DMS79 (cell line): ENCODE measurements around the gene CCDC160.
"Not testable (repeated sequence)": the region's sequence is repeated elsewhere in the genome, so short reads cannot be mapped to it uniquely, and the experiment has no call there.

ENCODE experiments used
- DNase-seq: peaks from one replicate; lab custom pipeline; 2025; lab: John Stamatoyannopoulos, UW

The CCDC160 gene

GRCh38 chrX:134236626-134237614 lies at the start of gene CCDC160:
CCDC160 (plus strand) TSS chrX:134237182; CDS start chrX:134244801, 7,619 bp downstream.
- no peak for DNase-seq

- DNase-seq, result no peak
Observed at GRCh38 chrX:134191281-134191680, 45.7 kb upstream of the CCDC160 start.

GRCh38 chrX:134194915-134195314 lies 42.1 kb upstream of the CCDC160 start:
- DNase-seq, result no peak

DNA sequence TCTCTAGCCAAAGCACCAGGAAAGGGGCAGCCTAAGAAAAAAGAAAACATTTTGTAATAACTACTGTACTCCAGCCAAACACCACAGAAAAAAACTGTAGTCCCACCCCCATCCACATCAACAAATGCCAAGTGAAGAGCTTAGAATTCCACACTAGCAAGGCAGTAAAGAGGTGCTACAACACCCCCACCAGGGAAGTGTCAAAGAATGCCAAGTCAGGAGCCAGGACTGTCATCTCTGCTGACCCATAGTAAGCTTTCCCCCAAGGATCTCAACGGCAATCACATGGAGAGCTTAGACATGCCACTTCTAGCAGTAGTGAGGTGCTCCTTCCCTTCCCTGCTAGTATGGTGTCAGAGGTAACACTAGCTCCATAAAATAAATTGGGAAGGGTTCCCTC lies 34.4 kb upstream of the CCDC160 start:
- DNase-seq, result no peak

DNA sequence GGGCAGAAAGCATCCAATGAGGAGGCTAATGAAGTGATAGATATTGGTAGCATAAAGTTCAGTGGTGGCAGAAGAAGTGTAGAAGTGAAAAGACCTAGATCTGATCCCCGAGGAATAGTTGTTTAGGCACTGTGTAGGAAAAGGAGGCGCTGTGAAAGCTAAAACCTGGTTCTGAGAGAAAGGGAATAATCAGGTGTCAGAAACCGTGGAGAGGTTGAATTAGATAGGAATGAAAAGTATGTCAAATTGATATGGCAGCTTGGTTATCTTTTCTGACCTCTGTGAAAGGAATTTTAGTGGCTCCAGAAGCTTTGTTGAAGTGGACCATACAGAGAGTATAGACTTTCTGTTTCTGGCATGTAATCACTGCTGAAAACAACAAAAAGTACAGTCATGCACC lies 30.8 kb upstream of the CCDC160 start:
- DNase-seq, result no peak

DNA sequence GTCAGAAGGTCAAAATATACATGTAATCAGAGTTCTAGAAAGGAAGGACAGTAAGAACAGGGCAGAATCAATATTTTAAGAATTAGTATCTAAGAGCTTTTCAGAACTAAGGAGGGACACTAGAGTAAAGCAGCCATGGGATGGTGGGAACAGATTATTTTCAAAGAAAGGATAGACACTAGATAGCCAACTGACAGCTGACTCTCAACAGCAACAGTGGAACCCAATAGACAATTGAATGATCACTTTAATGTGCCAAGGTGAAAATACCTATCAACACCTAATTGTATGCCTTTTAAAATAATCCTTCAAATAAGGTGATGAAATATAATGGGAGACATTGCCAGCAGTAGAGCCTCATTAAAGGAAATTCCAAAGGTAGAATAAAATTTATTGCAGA lies 26.5 kb upstream of the CCDC160 start:
- DNase-seq, result no peak

- DNase-seq, result no peak
Observed at GRCh38 chrX:134235236-134235635, 1.7 kb upstream of the CCDC160 start.

DNA sequence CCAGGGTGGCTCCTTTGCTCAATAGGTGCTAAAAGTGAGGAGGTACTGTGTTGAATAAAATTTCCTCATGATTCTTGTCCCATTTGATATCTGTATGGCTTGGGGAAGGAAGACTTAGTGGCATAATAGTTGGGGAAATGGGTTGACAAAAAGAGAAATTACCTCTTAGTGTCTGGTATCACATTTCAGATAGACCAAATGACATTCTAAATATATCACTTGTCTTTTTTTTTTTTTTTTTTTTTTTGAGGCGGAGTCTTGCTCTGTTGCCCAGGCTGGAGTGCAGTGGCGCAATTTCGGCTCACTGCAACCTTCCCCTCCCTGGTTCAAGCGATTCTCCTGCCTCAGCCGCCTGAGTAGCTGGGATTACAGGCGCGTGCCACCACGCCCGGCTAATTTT lies 1.2 kb downstream of the CCDC160 start:
- not testable (repeated sequence) for DNase-seq

GRCh38 chrX:134239016-134239415 lies 2.0 kb downstream of the CCDC160 start:
- DNase-seq, result no peak

GRCh38 chrX:134240209-134240608 lies 3.2 kb downstream of the CCDC160 start:
- no peak for DNase-seq

DNA sequence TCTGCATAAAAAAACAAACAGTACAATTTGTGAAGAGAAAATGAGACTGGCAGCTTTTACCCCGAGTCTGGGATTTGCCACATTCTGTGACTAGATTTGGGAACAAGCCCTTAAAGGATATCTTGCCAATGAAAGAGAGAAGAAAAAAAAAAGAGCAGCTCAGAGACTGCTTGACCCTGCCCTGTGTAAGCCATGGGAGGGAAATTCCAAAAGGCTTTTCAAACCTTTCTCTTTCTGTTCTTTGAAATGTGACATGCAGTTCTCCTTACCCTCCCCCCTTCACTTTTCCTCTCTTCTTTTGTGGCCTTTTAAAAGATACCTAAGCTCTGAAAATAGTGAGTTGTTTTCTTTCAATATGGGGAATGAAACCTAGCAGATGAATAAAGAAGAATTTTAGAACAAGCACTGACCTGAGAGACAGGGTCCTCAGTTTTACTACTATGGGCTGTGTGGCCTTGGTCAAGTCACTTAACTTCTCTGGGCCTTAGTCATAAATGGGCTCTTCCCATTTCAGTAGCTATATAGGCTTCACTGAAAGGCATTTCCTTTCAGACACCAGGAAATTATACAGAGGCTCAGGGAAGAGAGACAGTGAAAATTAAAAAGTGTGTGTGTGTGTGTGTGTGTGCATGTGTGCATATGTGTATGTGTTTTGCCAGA lies 5.1 kb downstream of the CCDC160 start:
- no peak for DNase-seq

DNA sequence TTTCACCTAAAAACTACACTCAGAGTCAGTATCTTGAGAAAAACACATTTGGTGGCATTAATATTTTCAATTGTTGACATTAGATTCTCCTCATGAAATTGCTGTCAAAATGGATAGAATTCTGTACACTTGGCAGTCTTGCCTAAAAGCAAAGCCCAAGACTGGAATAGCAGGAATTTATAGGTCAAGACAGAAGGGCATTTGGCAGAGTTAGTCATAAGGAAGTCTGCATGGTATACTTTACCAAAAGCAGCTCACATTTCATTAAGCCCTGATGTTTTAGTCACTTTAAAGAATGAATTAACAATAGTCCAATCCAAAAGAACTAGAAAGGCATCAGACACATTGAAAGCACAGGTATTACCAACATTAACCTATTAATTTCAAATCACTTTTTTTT lies 7.1 kb downstream of the CCDC160 start:
- DNase-seq, result no peak

DNA sequence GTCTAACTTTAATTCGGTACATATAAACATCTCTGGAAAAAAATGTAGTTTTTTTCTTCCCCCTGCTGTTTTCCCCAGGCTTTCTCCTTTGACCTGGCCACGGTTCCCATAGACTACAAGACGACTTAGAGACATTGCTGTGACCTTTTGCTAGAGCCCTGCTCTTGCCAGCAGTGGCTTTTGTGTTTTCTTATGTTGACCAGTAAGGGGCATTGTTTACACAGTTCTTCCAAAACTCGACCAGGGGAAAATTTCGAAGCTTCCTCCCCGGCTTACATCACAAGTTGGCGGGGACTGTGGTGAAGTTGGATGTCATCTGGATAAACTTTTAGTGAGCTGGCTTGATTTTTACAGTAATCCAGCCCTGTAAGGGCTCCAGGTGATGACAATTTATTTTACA lies 9.3 kb downstream of the CCDC160 start:
- DNase-seq, result no peak

DNA sequence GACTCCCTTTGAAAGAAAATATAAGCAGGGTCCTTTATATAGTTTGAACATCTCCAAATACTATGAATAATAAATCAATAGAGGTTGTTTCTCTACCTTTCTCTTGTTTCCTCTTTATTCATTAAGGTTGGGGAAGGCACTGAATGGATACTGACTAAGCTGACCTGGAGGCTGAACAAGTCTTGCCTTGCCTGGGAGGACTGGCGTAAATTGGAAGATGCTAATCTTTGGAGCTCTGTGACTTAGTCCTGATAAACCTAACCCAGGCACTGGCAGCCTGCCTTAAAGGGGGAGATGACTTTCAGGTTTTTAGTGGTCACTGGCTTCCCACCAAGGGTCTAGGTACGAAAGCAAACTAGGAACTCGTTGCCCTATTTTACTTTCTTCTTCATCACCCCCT lies 10.5 kb downstream of the CCDC160 start:
- no peak for DNase-seq

- no peak for DNase-seq
Observed at GRCh38 chrX:134249241-134249640, 12.3 kb downstream of the CCDC160 start.

- no peak for DNase-seq
Observed at GRCh38 chrX:134251241-134251640, 14.3 kb downstream of the CCDC160 start.

- DNase-seq, result no peak
Observed at GRCh38 chrX:134254511-134254910, 17.5 kb downstream of the CCDC160 start.

DNA sequence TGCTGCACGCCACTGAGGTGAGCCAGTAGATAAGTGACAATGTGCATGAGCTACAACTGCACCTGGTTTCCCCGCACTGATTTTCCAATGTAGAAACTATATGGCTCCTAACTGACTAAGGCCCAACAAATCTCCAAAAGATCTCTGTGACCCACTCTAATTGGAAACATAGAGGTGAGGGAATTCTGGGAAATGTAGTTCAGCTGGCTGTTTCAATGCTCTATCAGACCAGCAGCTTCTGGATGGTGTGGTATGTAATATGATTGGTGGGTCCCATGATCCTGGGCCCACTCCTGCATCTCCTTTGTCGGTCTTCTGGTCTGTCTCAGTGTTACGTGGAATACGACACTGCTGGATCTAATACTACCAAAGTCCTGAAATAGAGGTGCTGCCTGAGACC lies 18.6 kb downstream of the CCDC160 start:
- DNase-seq, result no peak

- DNase-seq, result no peak
Observed at GRCh38 chrX:134256684-134257083, 19.7 kb downstream of the CCDC160 start.

DNA sequence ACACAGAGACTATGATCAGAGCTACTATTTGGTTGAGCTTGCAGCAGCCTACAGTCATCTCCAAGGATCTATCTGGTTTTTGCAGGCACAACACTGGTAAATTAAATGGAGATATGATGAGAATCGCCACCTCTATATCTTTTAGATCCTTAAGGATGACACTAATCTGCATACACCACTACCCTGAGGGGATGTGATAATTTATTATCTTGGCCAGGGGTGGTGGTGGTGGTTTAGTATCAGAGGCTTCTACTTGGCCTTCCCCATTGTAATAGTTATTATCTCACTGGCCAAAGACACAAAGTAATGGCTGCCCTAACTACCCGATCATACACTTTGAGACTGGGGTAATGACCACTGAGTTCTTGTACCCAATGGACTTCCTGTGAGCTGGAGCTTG lies 21.2 kb downstream of the CCDC160 start:
- DNase-seq, result no peak

- not testable (repeated sequence) for DNase-seq
Observed at GRCh38 chrX:134285934-134286333, 49.0 kb downstream of the CCDC160 start.

- no peak for DNase-seq
Observed at GRCh38 chrX:134287346-134287745, 50.4 kb downstream of the CCDC160 start.

- DNase-seq, result no peak
Observed at GRCh38 chrX:134294548-134294947, 57.6 kb downstream of the CCDC160 start.
